ENCODE data around the gene DDX41.
A peak's percentile ranks its signal among the peaks of the same experiment; 100 is the strongest.

DNA sequence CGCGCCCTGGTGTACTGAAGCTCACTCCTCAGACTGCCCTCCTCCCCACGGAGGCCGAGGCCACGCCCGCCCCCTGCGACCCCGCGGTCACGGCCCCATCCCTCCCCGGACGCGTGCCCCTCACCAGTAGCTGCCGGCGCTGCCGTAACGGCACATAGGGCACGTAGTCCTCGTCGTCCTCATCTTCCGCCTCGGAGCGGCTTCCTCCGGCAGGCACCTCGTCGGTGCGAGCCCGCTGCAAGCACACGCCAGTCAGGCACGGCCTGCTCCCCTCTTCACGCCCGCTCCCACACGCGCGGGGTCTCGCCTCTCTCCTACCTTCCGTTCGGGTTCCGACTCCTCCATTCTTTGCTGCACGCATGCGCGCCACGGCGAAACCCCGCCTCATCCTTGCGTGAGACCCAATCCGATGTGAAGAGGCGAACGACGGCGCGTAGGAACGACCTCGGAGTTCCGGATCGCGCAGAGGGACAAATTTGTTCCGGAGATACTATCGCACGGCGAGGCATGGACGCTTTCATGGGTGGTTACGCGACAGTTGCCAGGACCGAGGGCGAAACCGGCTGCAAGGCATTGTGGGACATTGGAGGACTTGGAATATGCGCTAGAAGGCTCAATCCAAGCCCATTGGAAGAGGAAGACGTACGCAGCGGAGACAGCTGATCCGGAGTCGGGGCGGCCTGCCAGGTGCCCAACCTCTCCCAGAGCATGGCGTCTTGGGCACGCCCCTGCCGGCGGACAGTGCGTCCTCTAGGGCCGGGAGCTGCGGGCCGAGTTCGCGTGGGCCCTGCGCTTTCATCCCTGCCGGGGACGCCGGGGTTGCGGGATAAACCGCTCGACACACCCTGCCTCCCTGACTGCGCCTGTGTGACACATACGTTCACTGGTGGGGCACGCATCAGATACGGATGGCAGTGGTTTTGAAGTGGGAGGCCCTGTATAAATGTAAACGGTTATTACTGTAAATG is at the start of gene DDX41:
- TF ChIP-seq CTCF (IDR thresholded peaks at IDR 0.05) = no peak
- TF ChIP-seq POLR2A (IDR thresholded peaks at IDR 0.05) = no peak
- peak; percentile 78 to 93 (median 87) for TF ChIP-seq POLR2AphosphoS5 (IDR thresholded peaks at IDR 0.05)

All from sigmoid colon (tissue), 4 donors.